Lower leg skin (tissue), 4 donors: Measurements from ENCODE around the gene PCP4L1. TPM values are rescaled to one million over a fixed set of nuclear protein-coding genes. Genes with fewer than 3 reads are reported as not detected.
"Not testable (repeated sequence)": the region's sequence is repeated elsewhere in the genome, so short reads cannot be mapped to it uniquely, and the experiment has no call there.

Experiments used
- DNase-seq, 2 donors: peaks; one replicate each; pipeline ENCODE4 v3.0.0-alpha.2; 2019; ENCODE audit warnings: low spot score in 2 of 2
- H3K4me3 ChIP-seq: fragments of 200-600 bp; sonication (generic); 2 replicates; pipeline ENCODE4 v1.5.1; 2017; ENCODE audit warnings: mild to moderate bottlenecking, low read depth; ENCODE audit not compliant: poor library complexity, severe bottlenecking
- POLR2A ChIP-seq, 2 donors: fragments of 450-650 bp; IDR thresholded peaks; one replicate each; pipeline ENCODE4 v1.6.1; 2016 to 2017; ENCODE audit warnings: antibody characterized with exemption in 2 of 2, mild to moderate bottlenecking in 1 of 2, moderate library complexity in 1 of 2
- WGBS, 2 donors: methylation state at CpG; one replicate each; pipeline ENCODE4 v1.1.5; 2018; 5-methylcytosine and 5-hydroxymethylcytosine counted together
- intact Hi-C: fragments of 100-400 bp; cut with DNase I; formaldehyde crosslinking; loops from one replicate; pipeline ENCODE4 v1.15.0; 2023; ENCODE audit warnings: low total_unique reads
- total RNA-seq, 4 donors: library from RNA; depleted of rRNA; stranded (reverse); fragments of >200 nt; gene quantifications; one replicate each; pipeline ENCODE4 v1.1.0, GENCODE V29; 2016
- TF ChIP-seq, protein P1 (sequence below), 3 donors: fragments of 450-650 bp; IDR thresholded peaks; one replicate each; pipeline ENCODE4 v1.5.1; 2016; ENCODE audit warnings: antibody characterized with exemption in 3 of 3, mild to moderate bottlenecking in 3 of 3, moderate library complexity in 2 of 3

The PCP4L1 gene
- total RNA-seq, 4 donors from 2014 or later: 0.80 to 9.1 (median 4.6) TPM

DNA sequence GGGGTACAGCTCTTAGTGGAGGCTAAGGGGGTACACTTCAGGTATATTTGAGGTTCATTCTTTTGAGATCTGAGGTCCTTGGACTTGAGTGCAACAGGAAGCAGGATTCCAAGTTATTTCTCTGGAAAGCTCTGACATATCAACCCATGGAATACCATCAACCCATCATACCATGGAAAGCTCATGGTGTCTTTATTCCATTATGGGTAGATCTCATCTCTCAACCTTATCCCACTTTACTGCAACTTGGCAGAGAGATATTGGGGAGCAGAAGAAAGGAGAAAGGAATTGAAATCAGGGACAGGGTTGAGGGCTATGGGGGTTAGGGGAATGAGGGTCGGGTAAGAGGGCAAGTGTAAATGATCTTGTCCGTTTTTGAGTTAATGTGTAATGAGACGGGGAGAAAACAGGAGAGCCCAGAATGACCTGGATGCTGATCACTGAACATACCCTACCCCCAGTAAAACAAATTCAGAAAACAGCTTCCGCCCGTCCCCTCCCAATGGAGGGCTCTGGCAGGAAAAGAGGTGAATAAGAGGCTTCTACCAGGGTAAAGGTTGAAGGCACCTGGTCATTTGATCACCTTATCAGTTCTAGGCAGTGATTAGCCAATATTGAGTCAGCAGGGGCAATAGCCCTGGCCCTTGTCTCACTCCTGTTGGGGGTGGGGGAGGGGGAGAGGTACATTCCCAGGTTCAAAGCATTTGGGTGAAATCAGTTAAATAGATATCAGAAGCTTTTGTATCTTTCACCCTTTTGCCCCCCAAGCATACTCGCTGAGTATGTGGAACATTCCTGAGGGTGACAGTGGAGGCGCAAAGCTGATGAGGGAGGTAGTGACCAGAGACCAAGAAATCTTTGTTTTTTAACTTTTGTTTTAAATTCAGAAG, 34.5 kb upstream of the PCP4L1 start:
- intact Hi-C loops: loop anchor here (10.0 kb wide), 1 partner anchor 161 kb away; no protein-coding TSS in a partner anchor
- DNase-seq: no peak
- WGBS, 2 donors: 90 to 94% methylated on average over 7 of the region's 7 CpGs
- H3K4me3 ChIP-seq: no peak overlapping the region
- no peak for TF ChIP-seq POLR2A (IDR thresholded peaks at IDR 0.05)
- TF ChIP-seq, protein P1, sequence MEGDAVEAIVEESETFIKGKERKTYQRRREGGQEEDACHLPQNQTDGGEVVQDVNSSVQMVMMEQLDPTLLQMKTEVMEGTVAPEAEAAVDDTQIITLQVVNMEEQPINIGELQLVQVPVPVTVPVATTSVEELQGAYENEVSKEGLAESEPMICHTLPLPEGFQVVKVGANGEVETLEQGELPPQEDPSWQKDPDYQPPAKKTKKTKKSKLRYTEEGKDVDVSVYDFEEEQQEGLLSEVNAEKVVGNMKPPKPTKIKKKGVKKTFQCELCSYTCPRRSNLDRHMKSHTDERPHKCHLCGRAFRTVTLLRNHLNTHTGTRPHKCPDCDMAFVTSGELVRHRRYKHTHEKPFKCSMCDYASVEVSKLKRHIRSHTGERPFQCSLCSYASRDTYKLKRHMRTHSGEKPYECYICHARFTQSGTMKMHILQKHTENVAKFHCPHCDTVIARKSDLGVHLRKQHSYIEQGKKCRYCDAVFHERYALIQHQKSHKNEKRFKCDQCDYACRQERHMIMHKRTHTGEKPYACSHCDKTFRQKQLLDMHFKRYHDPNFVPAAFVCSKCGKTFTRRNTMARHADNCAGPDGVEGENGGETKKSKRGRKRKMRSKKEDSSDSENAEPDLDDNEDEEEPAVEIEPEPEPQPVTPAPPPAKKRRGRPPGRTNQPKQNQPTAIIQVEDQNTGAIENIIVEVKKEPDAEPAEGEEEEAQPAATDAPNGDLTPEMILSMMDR (IDR thresholded peaks at IDR 0.05): no peak

DNA sequence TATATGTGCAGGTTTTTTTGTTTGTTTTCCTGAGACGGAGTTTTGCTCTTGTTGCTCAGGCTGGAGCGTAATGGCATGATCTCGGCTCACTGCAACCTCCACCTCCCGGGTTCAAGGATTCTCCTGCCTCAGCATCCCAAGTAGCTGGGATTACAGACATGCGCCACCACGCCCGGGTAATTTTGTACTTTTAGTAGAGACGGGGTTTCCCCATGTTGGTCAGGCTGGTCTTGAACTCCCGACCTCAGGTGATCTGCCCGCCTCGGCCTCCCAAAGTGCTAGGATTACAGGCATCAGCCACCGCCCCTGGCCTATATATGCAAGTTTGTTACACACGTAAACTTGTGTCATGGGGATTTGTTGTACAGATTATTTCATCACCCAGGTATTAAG, 33.9 kb upstream of the PCP4L1 start:
- DNase-seq, H3K4me3 ChIP-seq: not testable (repeated sequence)
- intact Hi-C loops: loop anchor here (5.0 to 10.0 kb wide), 2 partner anchors 68 to 160 kb away; no protein-coding TSS in a partner anchor
- WGBS, 2 donors: 80 to 87% methylated on average over 13 of the region's 13 CpGs

DNA sequence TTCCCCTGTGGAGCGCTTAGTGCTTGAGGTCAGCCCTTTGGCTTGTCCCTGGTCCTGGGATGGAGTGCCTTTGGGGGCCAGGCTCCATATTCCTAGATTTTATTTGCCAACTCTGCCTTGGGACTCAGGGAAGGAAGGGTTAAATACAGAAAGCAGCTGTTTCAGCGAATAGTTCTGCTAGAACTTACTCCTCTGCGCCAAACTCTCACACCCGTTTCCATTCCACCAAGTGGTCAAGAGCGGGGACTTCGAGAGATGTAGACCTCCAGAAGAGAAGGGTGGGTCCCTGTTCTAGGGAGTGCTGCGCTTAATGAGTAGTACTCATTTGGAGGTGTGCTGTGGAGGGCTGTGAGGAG, 33.4 kb upstream of the PCP4L1 start:
- 62 to 67% methylated on average over 7 of the region's 7 CpGs for WGBS, 2 donors
- no peak overlapping the region for H3K4me3 ChIP-seq
- TF ChIP-seq, protein P1 (IDR thresholded peaks at IDR 0.05): no peak
- no peak for TF ChIP-seq POLR2A (IDR thresholded peaks at IDR 0.05)
- no peak for DNase-seq
- intact Hi-C loops: loop anchor here (5.0 to 10.0 kb wide), 2 partner anchors 67 to 160 kb away; no protein-coding TSS in a partner anchor

- WGBS, 2 donors: 4 to 5% methylated on average over 16 of the region's 16 CpGs
- no peak for TF ChIP-seq POLR2A (IDR thresholded peaks at IDR 0.05)
- TF ChIP-seq, protein P1 (IDR thresholded peaks at IDR 0.05): peak in 1 of 3 donors; percentile 40
- intact Hi-C loops: loop anchor here (5.0 to 10.0 kb wide), 2 partner anchors 67 to 159 kb away; no protein-coding TSS in a partner anchor
- peak; percentile 96 to 97 for DNase-seq
- peak within 1 kb of the TSS; percentile 40 for H3K4me3 ChIP-seq
Observed at GRCh38 chr1:161225534-161226319, 32.8 kb upstream of the PCP4L1 start, which contains the start of gene TOMM40L. TSS of gene TOMM40L (plus strand) at chr1:161226060. CDS start at chr1:161226490, 430 bp downstream.

GRCh38 chr1:161226320-161226711, 32.2 kb upstream of the PCP4L1 start:
- no peak for DNase-seq
- WGBS, 2 donors: 5 to 7% methylated on average over 15 of the region's 15 CpGs
- peak overlapping the region; percentile 40 for H3K4me3 ChIP-seq
- TF ChIP-seq, protein P1 (IDR thresholded peaks at IDR 0.05): no peak
- TF ChIP-seq POLR2A (IDR thresholded peaks at IDR 0.05): no peak
- intact Hi-C loops: loop anchor here (5.0 to 10.0 kb wide), 2 partner anchors 66 to 158 kb away; no protein-coding TSS in a partner anchor
